Measurements from ENCODE around the gene CHST3. TPM values are rescaled to one million over a fixed set of nuclear protein-coding genes. Genes with fewer than 3 reads are reported as not detected.

Gene CHST3
- total and polyA plus RNA-seq, 4 donors, result 2.2 to 13.7 (median 8.0) TPM

DNA sequence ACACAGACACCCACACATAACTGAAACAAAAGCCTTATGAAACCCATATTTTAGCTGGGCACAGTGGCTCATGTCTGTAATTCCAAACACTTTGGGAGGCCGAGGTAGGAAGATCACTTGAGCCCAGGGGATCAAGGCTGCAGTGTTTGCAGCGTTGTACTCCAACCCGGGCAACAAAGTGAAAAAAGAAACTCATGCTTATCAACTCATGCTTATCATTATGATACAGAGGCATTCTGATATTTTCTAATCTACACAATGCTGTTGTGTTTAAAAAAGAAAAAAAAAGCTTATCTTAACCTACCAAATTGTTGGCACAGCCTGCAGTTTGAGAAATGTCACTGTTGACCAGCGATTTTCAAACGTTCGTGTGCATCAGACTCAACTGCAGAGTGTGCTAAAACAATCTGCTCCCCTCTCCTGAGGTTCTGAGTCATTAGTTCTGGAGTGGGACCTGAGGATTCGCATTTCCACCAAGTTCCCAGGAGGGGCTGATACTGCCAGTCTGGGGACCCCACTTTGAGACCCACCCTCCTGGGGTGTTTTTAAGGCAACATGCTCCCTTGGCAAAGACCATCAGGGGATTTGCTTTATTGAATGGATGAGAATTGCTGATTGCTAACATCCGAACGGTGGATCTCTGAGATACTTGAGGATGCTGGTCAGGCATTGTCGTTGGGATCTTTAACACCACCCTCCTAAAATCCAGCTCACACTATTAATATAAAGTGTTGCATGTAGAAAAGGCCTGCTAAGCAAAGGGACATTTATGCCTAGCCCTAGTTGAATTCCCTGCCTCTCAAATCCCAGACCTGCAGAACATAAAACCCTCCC, 16.2 kb downstream of the CHST3 start:
- Histone ChIP-seq H3K36me3 (ENCODE audit: control insufficient read depth in 4 of 4, insufficient read depth in 4 of 4, low read length in 4 of 4) (no peaks in the 10 kb centered on the region), H3K27ac (ENCODE audit: low read depth in 1 of 2, low read length in 1 of 2) (peak overlapping the region; percentile 18 to 24), H3K4me3 (no peak overlapping the region), H3K27me3 (ENCODE audit: control insufficient read depth in 3 of 3, insufficient read depth in 3 of 3, low read length in 2 of 3) (no peaks in the 10 kb centered on the region), H3K9me3 (ENCODE audit: control insufficient read depth in 4 of 4, insufficient read depth in 3 of 4, low read length in 3 of 4) (no peaks in the 10 kb centered on the region), H3K9ac (ENCODE audit: insufficient read depth in 1 of 2, low read length in 2 of 2) (peak overlapping the region in 1 of 2 donors; percentile 44), H3K4me1 (ENCODE audit: control insufficient read depth in 5 of 5, insufficient read depth in 5 of 5, low read length in 5 of 5) (peaks cover 33 to 81% (median 37%) of the 10 kb centered on the region in 5 donors)
- 45 to 73% methylated on average over 10 of the region's 10 CpGs for WGBS, 2 donors
- TF ChIP-seq CTCF (IDR thresholded peaks at IDR 0.05; ENCODE audit: control extremely low read depth, extremely low read depth), result no peak
- peak in 1 of 3 donors; percentile 55 for DNase-seq
- no peak for ATAC-seq (ENCODE audit: insufficient read depth, low FRiP score)

DNA sequence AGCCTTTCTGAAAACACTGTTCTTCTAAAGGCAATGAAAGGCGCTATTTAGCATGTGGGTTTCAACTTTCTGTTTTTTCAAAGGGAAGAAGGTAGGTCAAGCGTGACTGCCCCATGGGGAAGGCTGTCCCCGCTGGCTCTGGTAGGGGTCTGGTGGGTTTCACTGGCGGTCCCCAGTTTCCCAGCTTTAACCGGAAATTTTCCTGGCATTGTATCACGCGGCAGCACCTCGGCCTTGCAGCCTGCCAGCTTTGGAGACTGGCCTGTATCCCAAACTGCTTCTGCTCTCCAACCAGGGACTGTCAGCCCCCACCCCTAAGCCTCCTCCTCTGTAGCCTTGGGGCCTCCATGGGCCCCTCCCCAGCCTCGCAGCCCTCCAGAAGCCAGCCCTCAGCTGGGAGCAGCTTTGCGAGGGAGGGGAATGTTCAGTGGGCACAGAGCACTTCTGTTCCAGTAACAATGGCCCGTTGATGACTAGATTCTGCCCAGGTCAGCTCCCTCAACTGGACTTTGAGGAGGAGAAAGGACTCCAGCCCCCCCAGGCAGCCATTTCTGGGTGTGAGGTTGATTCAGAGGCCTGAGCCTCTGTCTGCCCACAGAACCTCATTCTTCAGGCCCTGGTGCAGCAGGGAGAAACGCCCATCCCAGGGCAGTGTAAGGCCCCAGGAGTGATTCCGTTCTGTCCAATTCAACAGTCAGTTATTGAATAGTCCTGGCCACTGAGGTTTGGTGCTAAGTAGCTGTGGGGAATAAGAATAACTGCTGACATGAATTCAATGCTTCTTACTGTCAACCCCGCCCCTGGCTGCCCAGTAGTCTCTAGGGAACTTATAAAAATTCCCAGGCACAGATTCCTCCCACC, 17.1 kb downstream of the CHST3 start:
- H3K27ac ChIP-seq (ENCODE audit: low read depth in 1 of 2, low read length in 1 of 2), result peak overlapping the region; percentile 18 to 24
- H3K36me3 ChIP-seq (ENCODE audit: control insufficient read depth in 4 of 4, insufficient read depth in 4 of 4, low read length in 4 of 4), result no peaks in the 10 kb centered on the region
- WGBS, 2 donors, result 59 to 80% methylated on average over 14 of the region's 14 CpGs
- no peak for ATAC-seq (ENCODE audit: insufficient read depth, low FRiP score)
- no peak for TF ChIP-seq CTCF (IDR thresholded peaks at IDR 0.05; ENCODE audit: control extremely low read depth, extremely low read depth)
- H3K9me3 ChIP-seq (ENCODE audit: control insufficient read depth in 4 of 4, insufficient read depth in 3 of 4, low read length in 3 of 4), result no peaks in the 10 kb centered on the region
- H3K9ac ChIP-seq (ENCODE audit: insufficient read depth in 1 of 2, low read length in 2 of 2), result peak overlapping the region in 1 of 2 donors; percentile 44
- H3K27me3 ChIP-seq (ENCODE audit: control insufficient read depth in 3 of 3, insufficient read depth in 3 of 3, low read length in 2 of 3), result no peaks in the 10 kb centered on the region
- DNase-seq, result peak; percentile 80 to 90 (median 84)
- peaks cover 29 to 81% (median 45%) of the 10 kb centered on the region in 5 donors for H3K4me1 ChIP-seq (ENCODE audit: control insufficient read depth in 5 of 5, insufficient read depth in 5 of 5, low read length in 5 of 5)
- H3K4me3 ChIP-seq, result no peak overlapping the region

- Histone ChIP-seq H3K27me3 (ENCODE audit: control insufficient read depth in 3 of 3, insufficient read depth in 3 of 3, low read length in 2 of 3) (no peaks in the 10 kb centered on the region), H3K27ac (ENCODE audit: low read depth in 1 of 2, low read length in 1 of 2) (peak overlapping the region in 1 of 2 donors; percentile 1), H3K4me3 (no peak overlapping the region), H3K9ac (ENCODE audit: insufficient read depth in 1 of 2, low read length in 2 of 2) (no peak overlapping the region), H3K9me3 (ENCODE audit: control insufficient read depth in 4 of 4, insufficient read depth in 3 of 4, low read length in 3 of 4) (no peaks in the 10 kb centered on the region), H3K36me3 (ENCODE audit: control insufficient read depth in 4 of 4, insufficient read depth in 4 of 4, low read length in 4 of 4) (no peaks in the 10 kb centered on the region), H3K4me1 (ENCODE audit: control insufficient read depth in 5 of 5, insufficient read depth in 5 of 5, low read length in 5 of 5) (peaks cover 32 to 81% (median 50%) of the 10 kb centered on the region in 5 donors)
- no peak for ATAC-seq (ENCODE audit: insufficient read depth, low FRiP score)
- no peak for TF ChIP-seq CTCF (IDR thresholded peaks at IDR 0.05; ENCODE audit: control extremely low read depth, extremely low read depth)
- WGBS, 2 donors, result 83 to 87% methylated on average over 1 of the region's 1 CpG
- no peak for DNase-seq
Measured at GRCh38 chr10:71981876-71982230, 17.7 kb downstream of the CHST3 start.

All from lung (tissue), 12 donors.